GM19099 (cell line): ENCODE data around the gene FCMR.

ENCODE experiments used
- POLR2A ChIP-seq: IDR thresholded peaks from 3 replicates; pipeline ENCODE4 v1.6.1; 2011; ENCODE audit warnings: low read depth; ENCODE audit not compliant: insufficient read length; ENCODE audit errors: extremely low read depth

Gene FCMR

GRCh38 chr1:206939841-206940587, 18.3 kb upstream of the FCMR start:
- no peak for TF ChIP-seq POLR2A

- no peak for TF ChIP-seq POLR2A
Measured at GRCh38 chr1:206939131-206939530, 17.4 kb upstream of the FCMR start.

- TF ChIP-seq POLR2A = no peak
Measured at GRCh38 chr1:206937425-206937824, 15.7 kb upstream of the FCMR start.

GRCh38 chr1:206935491-206936067, 13.8 kb upstream of the FCMR start:
- TF ChIP-seq POLR2A = no peak

GRCh38 chr1:206933333-206933945, 11.7 kb upstream of the FCMR start:
- TF ChIP-seq POLR2A = no peak

GRCh38 chr1:206932177-206932576, 10.4 kb upstream of the FCMR start:
- TF ChIP-seq POLR2A = no peak

GRCh38 chr1:206931709-206932108, 10.0 kb upstream of the FCMR start:
- no peak for TF ChIP-seq POLR2A

GRCh38 chr1:206930210-206930798, 8.6 kb upstream of the FCMR start:
- TF ChIP-seq POLR2A = peak; percentile 53

- no peak for TF ChIP-seq POLR2A
Measured at GRCh38 chr1:206929524-206929923, 7.8 kb upstream of the FCMR start.

- TF ChIP-seq POLR2A = no peak
Measured at GRCh38 chr1:206926286-206926685, 4.5 kb upstream of the FCMR start.

- TF ChIP-seq POLR2A = no peak
Measured at GRCh38 chr1:206925106-206925736, 3.5 kb upstream of the FCMR start.

GRCh38 chr1:206924592-206925105, 2.9 kb upstream of the FCMR start:
- TF ChIP-seq POLR2A = peak; percentile 13

GRCh38 chr1:206923961-206924557, 2.3 kb upstream of the FCMR start:
- TF ChIP-seq POLR2A = peak; percentile 35

GRCh38 chr1:206923009-206923960, 1.5 kb upstream of the FCMR start:
- peak; percentile 31 for TF ChIP-seq POLR2A
